ENCODE measurements around the gene MYOT.
"Not testable (repeated sequence)": the region's sequence is repeated elsewhere in the genome, so short reads cannot be mapped to it uniquely, and the experiment has no call there.

Gene MYOT

DNA sequence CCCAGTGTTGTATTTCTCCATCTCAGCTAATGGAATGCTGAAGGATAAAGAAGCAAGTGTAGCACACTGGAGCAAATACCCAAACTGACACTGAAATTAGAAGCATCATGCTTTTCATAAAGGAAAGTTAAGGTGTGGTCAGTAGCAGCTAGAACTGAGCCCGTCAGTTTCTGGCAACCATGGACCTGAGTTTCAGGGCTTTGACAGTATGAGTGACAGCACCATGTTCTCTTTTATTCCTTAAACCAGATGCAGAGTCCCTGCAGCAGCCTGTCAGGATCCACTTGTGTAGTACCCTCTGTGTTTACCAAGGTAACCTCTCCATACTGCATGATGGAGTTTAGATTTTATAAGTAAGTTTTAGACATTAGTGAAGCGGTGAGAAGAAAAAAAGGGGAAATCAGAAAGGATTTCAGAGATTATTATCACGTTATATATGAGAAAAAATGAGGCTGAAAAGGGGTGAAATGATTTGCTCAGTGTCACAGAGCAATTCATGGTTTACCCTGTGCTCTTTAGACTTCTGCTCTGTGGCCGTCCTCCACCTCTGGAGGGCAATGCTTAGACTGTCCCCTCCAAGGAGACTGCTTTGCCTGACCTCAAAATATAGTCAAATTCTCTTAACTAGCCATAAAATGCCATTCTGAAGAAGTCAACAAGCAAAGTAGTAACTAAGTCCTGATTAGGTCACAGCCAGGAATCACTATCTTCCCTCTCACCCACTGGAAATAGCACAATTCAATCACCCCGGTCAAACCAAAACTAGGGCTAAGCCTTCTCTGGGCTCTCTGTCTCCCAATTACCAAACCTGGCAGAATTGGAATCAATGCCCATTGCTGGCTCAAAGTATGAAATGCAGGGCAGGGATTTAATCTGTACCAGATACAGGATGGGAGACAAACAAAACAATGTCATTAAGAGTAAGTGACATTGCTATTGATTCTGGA lies 10.5 kb upstream of the MYOT start:
- no peak for DNase-seq

DNA sequence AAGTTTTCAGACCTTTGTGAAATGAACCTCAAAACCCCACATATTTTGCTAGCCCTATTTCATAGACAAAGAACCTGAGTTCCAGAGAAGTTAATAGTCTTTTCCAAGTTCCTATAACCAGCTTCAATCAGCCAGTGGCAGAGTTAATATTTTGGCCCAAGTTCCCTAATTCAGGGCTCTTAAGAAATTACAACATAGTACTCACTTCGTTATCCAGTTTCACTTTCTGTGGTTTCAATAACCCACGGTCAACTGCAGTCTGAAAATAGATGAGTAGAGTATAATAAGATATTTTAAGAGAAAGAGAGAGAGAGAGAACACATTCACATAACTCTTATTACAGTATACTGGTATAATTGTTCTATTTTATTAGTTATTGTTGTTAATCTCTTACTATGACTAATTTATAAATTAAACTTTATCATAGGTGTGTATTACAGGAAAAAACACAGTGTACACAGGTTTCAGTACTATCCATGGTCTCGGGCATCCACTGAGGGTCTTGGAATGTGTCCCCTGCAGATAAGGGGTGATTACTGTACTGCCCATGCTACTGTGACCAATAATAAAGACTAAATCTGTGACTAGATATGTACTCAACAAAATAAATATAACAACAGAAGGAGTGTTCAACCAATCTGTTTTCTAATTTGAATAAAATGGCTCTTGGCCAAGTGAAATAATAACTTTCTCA lies 9.3 kb upstream of the MYOT start:
- DNase-seq, result no peak

DNA sequence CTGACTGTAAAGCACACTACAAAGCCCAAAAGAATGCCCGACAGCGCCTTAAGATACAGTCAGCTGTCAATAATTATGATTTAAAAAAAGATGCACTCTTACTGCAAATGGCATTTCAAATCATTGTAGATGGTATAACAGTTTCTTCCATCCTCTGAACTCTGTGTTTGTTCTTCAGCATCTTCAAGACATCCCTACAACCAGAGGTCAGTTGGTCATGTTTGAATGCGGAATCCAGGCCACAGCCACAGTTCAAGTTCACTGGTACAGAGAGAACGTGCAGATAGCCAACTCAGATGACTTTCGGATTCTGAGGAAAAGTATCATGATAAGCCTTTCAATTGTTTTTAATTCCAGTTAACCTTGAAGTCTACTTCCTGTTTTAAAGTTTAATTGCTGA lies 8.7 kb upstream of the MYOT start:
- DNase-seq, result no peak

DNA sequence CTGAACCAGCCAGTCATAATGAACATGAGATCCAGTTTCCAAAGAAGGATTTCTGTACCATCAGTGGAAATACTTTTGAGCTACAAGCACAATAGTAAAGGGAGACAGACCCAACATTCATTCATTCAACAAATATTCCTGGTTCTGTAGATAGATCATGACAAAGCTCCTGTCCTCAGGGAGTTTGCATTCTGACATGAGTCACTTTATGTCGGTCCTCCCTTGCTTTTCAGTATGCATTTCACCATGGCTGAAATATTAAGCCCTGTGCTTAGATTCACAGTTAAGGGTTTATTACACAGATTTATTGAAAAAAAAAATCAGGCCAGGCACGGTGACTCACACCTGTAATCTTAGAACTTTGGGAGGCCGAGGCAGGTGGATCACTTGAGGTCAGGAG lies 5.4 kb upstream of the MYOT start:
- DNase-seq, result no peak

DNA sequence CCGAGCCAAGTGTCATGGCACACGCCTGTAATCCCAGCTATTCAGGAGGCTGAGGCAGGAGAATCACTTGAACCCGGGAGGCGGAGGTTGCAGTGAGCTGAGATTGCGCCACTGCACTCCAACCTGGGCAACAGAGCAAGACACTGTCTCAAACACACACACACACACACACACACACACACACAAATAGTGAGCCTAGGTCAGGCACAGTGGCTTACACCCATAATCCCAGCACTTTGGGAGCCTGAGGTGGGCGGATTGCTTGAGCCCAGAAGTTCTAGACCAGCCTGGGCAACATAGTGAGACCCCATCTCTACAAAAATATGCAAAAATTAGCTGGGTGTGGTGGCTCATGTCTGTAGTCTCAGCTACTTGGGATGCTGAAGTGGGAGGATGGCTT lies 4.0 kb upstream of the MYOT start:
- not testable (repeated sequence) for DNase-seq

DNA sequence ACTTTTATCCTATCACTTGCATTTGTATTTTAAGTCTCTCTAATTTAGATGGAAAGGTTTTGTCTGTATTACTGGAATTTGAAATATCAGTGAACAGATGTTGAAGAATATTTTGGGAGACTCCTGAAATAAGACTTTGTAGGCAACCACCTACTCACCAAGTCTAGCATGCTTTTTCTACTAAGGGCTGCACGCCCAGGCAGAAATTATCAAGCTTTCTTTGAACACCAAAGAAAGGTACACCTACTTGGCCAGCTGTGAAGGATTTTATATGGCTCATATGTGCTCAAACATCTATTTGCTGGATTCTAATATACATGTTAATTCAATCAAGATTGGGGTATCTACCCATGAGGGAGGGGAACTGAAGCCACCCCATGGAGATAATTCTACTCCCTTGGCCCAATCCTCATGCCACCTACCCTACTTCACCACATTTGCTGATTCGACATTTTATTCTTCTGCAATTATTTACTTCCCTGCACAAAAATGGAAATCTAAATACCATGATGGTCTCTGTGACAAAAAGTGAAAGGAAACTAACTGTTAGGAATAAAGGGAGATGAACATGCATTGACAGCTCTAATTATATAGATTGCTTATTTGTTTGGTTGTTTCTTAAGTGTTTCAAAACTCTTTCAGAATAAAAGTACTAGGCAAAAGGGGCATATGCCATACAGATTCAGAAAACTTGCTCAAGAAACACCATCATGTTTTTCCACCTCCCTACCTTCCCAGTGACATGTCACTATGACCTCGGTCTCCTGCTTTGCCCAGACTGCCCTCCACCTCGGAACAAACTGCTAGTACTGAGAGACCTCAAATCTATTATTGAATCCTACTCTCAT lies 895 bp upstream of the MYOT start:
- DNase-seq, result no peak

DNA sequence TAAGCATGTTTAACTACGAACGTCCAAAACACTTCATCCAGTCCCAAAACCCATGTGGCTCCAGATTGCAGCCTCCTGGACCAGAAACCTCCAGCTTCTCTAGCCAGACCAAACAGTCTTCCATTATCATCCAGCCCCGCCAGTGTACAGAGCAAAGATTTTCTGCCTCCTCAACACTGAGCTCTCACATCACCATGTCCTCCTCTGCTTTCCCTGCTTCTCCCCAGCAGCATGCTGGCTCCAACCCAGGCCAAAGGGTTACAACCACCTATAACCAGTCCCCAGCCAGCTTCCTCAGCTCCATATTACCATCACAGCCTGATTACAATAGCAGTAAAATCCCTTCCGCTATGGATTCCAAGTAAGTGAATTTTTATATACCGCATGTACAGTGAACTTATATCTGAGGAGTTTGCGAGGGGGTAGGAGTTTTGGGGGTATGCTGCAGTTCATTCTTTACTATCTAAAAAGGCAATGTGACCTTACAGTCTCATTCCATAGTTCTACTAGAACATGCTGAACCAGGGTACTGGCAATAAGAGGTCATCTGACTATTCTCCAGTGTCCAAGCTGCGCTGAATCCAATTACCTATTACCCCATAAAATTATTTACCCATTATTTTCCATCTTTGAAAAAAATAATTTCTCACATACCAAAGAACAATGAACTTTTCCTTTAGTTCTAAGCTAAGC lies 3.1 kb downstream of the MYOT start:
- DNase-seq, result no peak

DNA sequence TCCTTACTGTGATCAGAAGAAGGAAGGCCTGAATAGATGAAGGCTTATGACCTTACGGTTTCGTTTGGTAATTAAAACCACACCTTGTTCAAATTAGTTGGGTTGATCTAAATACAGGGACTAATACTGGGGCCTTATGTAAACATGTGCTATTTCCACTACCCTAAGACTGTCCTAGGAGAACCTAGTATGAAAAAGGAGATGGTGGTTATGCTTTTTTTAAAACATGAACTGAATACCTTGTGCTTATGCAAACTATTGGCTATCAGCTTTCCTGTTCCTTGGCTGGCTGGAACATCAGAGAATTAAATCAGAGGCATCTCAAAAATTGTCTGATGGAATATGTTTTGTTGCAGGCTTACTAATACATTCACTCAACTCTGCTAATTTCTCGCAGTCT lies 3.9 kb downstream of the MYOT start:
- DNase-seq, result no peak

DNA sequence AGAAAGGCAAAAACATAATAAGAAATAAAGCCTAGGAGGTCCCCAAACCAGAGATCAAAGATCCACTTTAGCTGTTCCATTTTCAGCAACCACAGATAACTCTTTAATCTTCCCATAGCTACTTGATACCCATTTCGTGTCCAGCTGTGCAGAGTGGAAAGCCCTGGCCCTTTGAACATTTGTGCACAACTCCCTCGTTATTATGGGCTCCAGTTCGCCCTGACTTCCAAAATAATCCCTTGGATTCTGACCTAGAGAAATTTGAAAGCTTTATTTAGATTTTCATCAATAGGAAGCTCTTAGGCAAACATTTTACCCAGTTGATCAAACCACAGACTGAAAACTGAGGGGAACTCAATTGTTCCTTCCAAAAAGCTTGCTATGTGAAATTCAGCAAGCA lies 4.8 kb downstream of the MYOT start:
- no peak for DNase-seq

DNA sequence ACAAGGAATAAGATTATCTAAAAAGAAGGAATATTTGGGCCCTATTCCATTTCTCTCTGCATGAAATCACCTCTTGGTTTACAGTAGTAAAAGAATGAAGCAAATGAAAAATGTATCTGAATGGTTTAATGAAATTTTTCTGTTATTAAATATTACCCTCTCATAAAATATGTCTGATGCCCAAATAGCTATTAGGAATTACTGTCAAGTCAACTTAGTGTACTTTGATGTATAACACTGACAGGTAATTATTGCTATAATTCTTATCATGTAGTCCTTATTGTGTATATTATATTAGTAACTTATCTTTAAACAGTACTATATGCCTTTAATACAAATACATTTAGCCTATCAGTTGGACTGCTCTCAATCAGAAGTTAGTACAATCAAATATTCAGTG lies 8.4 kb downstream of the MYOT start:
- no peak for DNase-seq

DNA sequence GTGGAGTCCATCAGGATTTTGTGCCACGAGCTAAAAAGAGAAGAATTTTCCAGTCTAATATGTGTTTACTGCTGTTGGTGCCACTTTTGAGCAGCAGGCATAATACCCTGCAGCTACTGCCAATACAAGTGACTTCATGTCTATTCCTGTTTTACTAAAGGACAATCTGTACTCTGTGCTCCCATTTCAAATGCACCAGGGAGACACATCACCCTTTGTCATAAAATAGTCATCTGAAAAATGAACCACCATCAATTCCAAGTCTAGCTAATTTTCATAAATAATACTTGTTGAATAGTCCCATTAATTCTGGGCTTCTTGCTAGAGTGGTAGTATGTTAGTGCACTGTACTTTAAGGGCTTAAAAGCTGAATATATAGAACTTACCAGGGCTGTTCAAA lies 12.7 kb downstream of the MYOT start:
- DNase-seq, result no peak

DNA sequence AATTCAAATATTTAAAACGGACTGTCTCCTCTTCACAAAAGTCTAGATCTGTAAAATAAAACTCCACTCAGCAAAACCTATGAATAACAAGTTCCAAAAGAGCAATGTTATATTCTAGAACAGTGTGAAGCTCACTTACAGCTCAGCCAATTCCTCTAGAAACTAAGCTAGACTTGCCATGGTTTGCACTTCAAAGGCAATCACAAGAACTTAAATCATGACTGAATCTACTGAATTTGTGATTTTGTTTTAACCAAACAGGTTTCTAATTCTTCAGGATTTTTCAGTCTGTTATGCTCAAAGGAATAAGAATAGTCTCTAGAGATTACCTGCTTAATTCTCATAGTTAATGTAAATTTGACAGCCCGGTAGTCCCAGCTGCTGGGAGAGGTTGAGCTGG lies 20.2 kb downstream of the MYOT start:
- DNase-seq, result no peak

DNA sequence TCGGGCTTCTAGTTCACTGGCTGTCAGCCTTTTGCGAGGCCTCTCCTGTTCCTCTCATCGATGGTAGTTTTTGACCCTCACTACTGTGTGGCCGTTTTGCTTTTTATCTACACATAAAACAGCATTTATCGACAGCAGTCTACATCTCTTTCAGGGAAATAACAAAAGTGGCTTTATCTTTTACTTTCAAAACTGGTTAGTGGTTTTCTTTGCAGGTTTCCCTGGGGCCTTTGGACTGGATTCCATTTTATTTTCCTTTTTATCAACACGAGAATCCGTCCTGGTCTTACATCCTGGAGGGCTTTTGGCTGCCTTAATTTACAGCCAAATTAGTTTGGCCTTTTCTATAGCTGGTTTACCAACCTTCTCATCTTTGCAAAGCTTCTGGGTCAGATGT lies 20.8 kb downstream of the MYOT start:
- DNase-seq, result no peak

DNA sequence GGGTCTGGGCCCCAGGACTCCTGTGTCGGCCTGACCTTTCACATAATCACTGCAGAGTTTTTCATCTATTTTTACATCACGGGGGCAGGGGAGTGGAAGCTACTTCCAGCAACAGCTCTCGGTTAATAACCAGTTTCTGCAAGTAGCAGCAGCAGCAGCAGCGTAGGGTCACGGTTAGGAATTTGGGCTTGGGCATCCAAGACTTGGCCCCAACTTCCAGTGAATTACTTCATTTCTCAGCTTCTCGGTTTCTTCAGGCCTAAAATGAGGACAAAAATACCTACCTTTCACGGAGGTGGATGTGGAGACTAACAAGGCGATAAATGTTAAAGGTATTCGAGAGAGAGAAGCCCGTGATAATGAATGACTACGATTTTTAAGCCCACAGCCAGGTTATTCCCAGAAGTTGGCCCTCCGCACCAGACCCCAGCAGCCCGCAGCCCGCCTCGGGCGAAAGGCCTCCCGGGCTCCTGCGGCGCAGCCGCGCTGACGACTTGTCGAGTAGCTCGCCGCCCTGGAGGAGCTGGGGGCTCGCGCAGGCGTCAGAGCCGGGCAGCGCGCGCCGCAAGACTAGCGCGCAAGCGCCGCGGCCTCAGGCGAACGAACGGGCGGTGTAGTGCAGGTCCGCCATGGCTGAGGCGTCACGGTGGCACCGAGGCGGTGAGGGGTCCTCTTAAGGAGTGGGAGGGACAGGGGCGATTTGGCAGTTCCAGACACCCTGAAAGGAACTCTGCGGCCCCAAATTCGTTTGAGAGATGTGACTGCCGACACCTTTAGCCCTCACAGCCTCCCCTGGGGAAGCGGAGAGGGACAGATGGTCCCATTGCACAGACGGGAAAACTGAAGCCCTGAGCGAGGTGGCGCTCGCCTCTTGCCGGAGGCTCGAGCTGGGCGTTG lies 21.5 kb downstream of the MYOT start, which contains the start of gene PKD2L2:
PKD2L2 (plus strand) TSS at position 595 of the 897 bp plus-strand sequence; CDS start at position 630, 35 bp downstream.
- DNase-seq, result peak; percentile 92

DNA sequence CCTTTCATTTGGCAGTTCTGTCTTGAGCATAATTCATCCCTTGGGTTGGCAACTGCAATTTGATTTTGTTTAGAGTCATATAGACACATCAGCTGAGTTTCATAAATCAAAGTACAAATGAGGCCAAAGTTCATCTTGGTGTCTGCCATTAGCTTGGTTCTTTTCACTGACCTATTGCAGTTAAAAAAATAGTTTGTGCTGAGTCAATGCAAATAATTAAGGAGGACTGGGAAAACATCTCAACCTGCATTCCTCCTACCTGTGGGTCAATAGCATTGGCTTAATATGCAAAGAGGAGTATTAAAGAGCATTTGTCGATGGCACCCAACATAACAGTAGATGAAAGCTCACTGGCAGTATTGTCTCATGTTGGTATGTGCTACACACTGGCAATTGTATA lies 23.2 kb downstream of the MYOT start:
- DNase-seq, result no peak

DNA sequence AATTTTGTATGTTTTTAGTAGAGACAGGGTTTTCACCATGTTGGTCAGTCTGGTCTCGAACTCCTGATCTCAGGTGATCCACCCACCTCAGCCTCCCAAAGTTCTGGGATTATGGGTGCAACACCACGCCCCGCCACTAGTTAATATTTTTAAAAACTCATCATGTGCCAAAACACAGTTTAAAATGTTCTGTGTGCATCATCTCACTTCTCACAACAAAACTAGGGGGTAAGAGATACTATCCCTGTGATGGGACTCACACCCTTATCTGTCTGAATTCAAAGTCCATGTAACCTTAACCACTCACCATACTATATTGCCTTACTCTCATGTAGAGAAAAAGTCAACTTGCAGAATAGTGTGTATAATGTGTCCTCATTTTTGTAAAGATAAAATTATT lies 24.2 kb downstream of the MYOT start:
- no peak for DNase-seq

DNA sequence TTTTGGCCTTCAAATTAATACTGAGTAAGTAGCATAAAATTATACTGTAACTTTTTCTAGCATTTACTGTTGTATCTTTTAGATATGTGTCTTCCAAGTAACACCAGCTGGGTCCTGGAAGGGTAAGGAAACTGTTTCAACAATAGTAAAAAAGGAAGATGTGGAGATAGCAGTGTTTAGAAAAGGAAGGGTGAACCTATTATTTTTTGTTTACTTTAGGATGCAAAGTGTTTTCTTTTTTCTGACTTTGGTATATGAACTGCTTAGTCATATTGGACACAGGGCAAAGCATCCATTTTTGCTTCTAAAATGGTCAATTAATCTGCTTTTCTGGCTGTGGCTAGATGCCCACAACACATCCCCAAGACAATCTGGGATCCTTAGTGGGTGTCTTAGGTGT lies 26.9 kb downstream of the MYOT start:
- no peak for DNase-seq

DNA sequence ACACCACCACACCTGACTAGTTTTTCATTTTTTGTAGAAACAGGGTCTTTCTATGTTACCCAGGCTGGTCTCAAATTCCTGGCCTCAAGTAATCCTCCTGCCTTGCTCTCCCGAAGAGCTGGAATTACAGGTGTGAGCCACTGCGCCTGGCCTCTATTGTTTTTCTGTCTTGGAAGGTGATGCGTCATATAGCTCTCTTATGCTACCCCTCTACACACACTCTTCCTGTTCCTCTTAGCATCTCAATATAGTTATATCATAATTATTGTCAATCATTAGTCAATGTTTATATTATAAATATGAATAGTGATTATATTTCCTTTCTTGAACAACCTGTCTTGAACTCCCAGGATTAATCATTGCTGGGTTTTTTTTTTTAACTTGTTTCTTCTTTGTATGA lies 28.9 kb downstream of the MYOT start:
- DNase-seq, result no peak

DNA sequence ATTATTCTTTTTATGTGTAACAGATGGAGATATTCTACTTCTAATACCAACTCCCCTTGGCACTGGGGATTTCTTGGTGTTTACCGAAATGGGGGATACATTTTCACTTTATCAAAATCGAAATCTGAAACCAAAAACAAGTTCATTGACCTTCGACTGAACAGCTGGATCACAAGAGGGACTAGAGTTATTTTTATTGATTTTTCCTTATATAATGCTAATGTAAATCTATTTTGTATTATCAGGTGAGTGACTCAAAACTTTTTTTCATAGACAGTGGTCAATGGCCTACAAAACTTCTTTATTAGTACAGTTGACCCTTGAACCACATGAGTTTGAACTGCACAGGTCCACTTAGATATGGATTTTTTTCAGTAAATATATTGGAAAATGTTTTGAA lies 31.8 kb downstream of the MYOT start:
- no peak for DNase-seq

DNA sequence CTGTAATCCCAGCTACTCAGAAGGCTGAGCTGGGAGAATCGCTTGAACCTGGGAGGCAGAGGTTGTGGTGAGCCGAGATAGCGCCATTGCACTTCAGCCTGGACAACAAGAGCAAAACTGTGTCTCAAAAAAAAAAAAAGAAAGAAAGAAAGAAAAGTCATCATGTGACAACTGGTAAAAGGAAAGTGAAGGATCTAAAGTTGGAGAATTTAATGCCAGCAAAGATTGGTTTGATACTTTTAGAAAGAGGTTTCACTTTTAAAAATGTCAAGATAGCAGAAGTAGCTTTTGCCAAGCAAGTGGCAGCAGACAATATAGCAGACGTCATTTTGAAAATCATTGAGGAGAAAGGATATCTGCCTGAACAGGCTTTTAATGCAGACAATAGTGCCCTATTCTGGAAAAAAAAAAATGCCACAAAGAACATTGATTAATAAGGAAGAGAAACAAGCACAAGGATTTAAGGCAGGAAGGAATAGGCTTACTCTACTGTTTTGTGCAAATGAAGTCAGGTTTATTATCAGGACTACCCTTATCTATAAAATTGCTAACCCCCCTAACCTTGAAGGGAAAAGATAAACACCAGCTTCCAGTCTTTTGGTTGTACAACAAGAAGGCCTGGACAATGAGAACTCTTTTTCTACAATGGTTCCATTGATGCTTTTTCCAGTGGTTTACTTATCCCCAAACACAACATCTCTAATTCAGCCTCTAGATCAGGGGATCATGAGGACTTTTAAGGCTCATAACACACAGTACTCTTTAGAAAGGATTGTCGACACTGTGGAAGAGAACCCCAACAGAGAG lies 33.6 kb downstream of the MYOT start:
- DNase-seq, result no peak
